Measurements from ENCODE around the gene UNC5CL.

Gene UNC5CL

GRCh38 chr6:41062056-41062455 is 23.0 kb upstream of the UNC5CL start:
- DNase-seq: no peak

- no peak for DNase-seq
Measured at GRCh38 chr6:41061196-41061726, 22.2 kb upstream of the UNC5CL start.

GRCh38 chr6:41059556-41059955 is 20.5 kb upstream of the UNC5CL start:
- no peak for DNase-seq

- DNase-seq: no peak
Measured at GRCh38 chr6:41058783-41059181, 19.8 kb upstream of the UNC5CL start.

- no peak for DNase-seq
Measured at GRCh38 chr6:41056768-41057490, 17.9 kb upstream of the UNC5CL start.

- no peak for DNase-seq
Measured at GRCh38 chr6:41055149-41055548, 16.1 kb upstream of the UNC5CL start.

GRCh38 chr6:41054511-41054910 is 15.5 kb upstream of the UNC5CL start:
- DNase-seq: no peak

- DNase-seq: no peak
Measured at GRCh38 chr6:41053041-41053440, 14.0 kb upstream of the UNC5CL start, which contains the start of gene APOBEC2. Gene APOBEC2, plus strand, starts transcription at chr6:41053202. Its CDS starts 146 bp downstream, at chr6:41053348.

GRCh38 chr6:41051873-41052272 is 12.9 kb upstream of the UNC5CL start:
- DNase-seq: no peak

- DNase-seq: no peak
Measured at GRCh38 chr6:41050536-41050935, 11.5 kb upstream of the UNC5CL start.

GRCh38 chr6:41049955-41050354 is 10.9 kb upstream of the UNC5CL start:
- DNase-seq: no peak

GRCh38 chr6:41049521-41049920 is 10.5 kb upstream of the UNC5CL start:
- no peak for DNase-seq

GRCh38 chr6:41047745-41048732 is 9.0 kb upstream of the UNC5CL start:
- no peak for DNase-seq

GRCh38 chr6:41047306-41047705 is 8.3 kb upstream of the UNC5CL start:
- no peak for DNase-seq

- DNase-seq: no peak
Measured at GRCh38 chr6:41046084-41046483, 7.1 kb upstream of the UNC5CL start.

- no peak for DNase-seq
Measured at GRCh38 chr6:41045664-41046063, 6.6 kb upstream of the UNC5CL start.

GRCh38 chr6:41043151-41043550 is 4.1 kb upstream of the UNC5CL start:
- DNase-seq: no peak

GRCh38 chr6:41042226-41043055 is 3.4 kb upstream of the UNC5CL start, which contains the start of gene TSPO2:
Gene TSPO2, plus strand, starts transcription at chr6:41042467. Its CDS starts 519 bp downstream, at chr6:41042986.
- no peak for DNase-seq

- DNase-seq: no peak
Measured at GRCh38 chr6:41040940-41041536, 2.0 kb upstream of the UNC5CL start.

- no peak for DNase-seq
Measured at GRCh38 chr6:41040101-41040939, 1.3 kb upstream of the UNC5CL start.

GRCh38 chr6:41038205-41038604 is 816 bp downstream of the UNC5CL start:
- DNase-seq: no peak

Data from activated CD4-positive, alpha-beta T cell treated with anti-CD3 and anti-CD28 coated beads for 4 hours (primary cell).